HepG2 (cell line): ENCODE data around the gene SP3. TPM values are rescaled to one million over a fixed set of nuclear protein-coding genes. Genes with fewer than 3 reads are reported as not detected.

ENCODE experiments used
- ARNTL ChIP-seq: sonication (generic); formaldehyde crosslinking; IDR thresholded peaks from 2 replicates; pipeline ENCODE4 v1.4.0; 2020; ENCODE audit warnings: mild to moderate bottlenecking, missing genetic modification reagents
- FOSL1 ChIP-seq: sonication (generic); formaldehyde crosslinking; IDR thresholded peaks from 2 replicates; pipeline ENCODE4 v1.9.0; 2021; ENCODE audit warnings: missing genetic modification reagents, borderline replicate concordance
- FOXA3 ChIP-seq: IDR thresholded peaks from 2 replicates; pipeline ENCODE4 v1.6.1; 2016; ENCODE audit warnings: missing genetic modification reagents, missing compliant biosample characterization
- MIXL1 ChIP-seq: IDR thresholded peaks from 2 replicates; pipeline ENCODE4 v1.6.1; 2016
- RARA ChIP-seq: IDR thresholded peaks from 2 replicates; pipeline ENCODE4 v1.6.1; 2016; ENCODE audit warnings: missing genetic modification reagents, missing compliant biosample characterization
- TEAD3 ChIP-seq: optimal IDR thresholded peaks from 2 replicates; pipeline ENCODE3; 2016; ENCODE audit warnings: borderline replicate concordance
- ZNF367 ChIP-seq: sonication (generic); formaldehyde crosslinking; IDR thresholded peaks from 2 replicates; pipeline ENCODE4 v1.4.0; 2020; ENCODE audit warnings: missing genetic modification reagents, borderline replicate concordance
- ZNF44 ChIP-seq: sonication (generic); formaldehyde crosslinking; IDR thresholded peaks from 2 replicates; pipeline ENCODE4 v1.5.1; 2020; ENCODE audit warnings: mild to moderate bottlenecking, missing genetic modification reagents
- ZNF546 ChIP-seq: sonication (generic); formaldehyde crosslinking; conservative IDR thresholded peaks from 2 replicates; pipeline ENCODE4 v1.8.1; 2023; ENCODE audit warnings: mild to moderate bottlenecking, missing genetic modification reagents
- ZNF720 ChIP-seq: sonication (generic); formaldehyde crosslinking; IDR thresholded peaks from 2 replicates; pipeline ENCODE4 v1.4.0; 2020; ENCODE audit warnings: missing genetic modification reagents
- ZSCAN29 ChIP-seq: sonication (generic); formaldehyde crosslinking; conservative IDR thresholded peaks from 2 replicates; pipeline ENCODE4 v1.4.0; 2020; ENCODE audit warnings: mild to moderate bottlenecking, missing genetic modification reagents
- ZUFSP ChIP-seq: sonication (generic); formaldehyde crosslinking; IDR thresholded peaks from 2 replicates; pipeline ENCODE4 v1.9.0; 2021; ENCODE audit warnings: missing genetic modification reagents, mild to moderate bottlenecking, borderline replicate concordance
- polyA plus RNA-seq, 8 experiments: library from polyadenylated mRNA; depleted of rRNA in 3 of 8; stranded (reverse) in 7 of 8; unstranded in 1 of 8; fragments of >200 nt; fragmentation: Illumina TruSeq in 4 of 8; extraction: Trizol in 4 of 8; gene quantifications; 2 replicates each; pipeline versions ENCODE4 v1.2.1 to v1.2.3, GENCODE V29; 2011 to 2016; ENCODE audit warnings: low read depth in 4 of 8, missing spikeins in 1 of 8, mixed read lengths in 1 of 8; ENCODE audit not compliant: insufficient read depth in 1 of 8
- total RNA-seq, 5 experiments: library from RNA; depleted of rRNA; stranded (reverse); fragments of >200 nt; fragmentation: Illumina TruSeq; extraction: Trizol; gene quantifications; 2 replicates each; pipeline ENCODE4 v1.2.3, GENCODE V29; 2016; ENCODE audit warnings: low read depth in 1 of 5
- TF ChIP-seq, protein P1 (sequence below): sonication (generic); formaldehyde crosslinking; IDR thresholded peaks from 2 replicates; pipeline ENCODE4 v1.5.1; 2020; ENCODE audit warnings: mild to moderate bottlenecking, missing genetic modification reagents
- TF ChIP-seq, protein P2 (sequence below): sonication (generic); formaldehyde crosslinking; conservative IDR thresholded peaks from 2 replicates; pipeline ENCODE4 v1.8.0; 2022; ENCODE audit warnings: missing genetic modification reagents
- TF ChIP-seq, protein P3 (sequence below): sonication (generic); formaldehyde crosslinking; IDR thresholded peaks from 2 replicates; pipeline ENCODE4 v1.4.0; 2020; ENCODE audit warnings: missing genetic modification reagents

SP3 gene
- total and polyA plus RNA-seq, 2 of the 13 experiments (the other 11 are each of a cell fraction or from before 2014, with no cell fraction given) = 57.3 to 132 TPM

- TF ChIP-seq ZUFSP (CRISPR knock-in tag) (no peak), ZNF367 (CRISPR knock-in tag) (no peak), ZSCAN29 (no peak), ZNF720 (CRISPR knock-in tag) (no peak), ZNF546 (peak; percentile 21; the same call in 1 of the 2 replicates), ZNF44 (0 out of 2 replicates have a peak, but pooled peaks have one; percentile 24), RARA (no peak; the same call in 1 of the 2 replicates), TEAD3 (peak; percentile 2), MIXL1 (no peak), ARNTL (CRISPR knock-in tag) (no peak; the same call in 1 of the 2 replicates), FOSL1 (CRISPR knock-in tag) (no peak), FOXA3 (CRISPR knock-in tag) (no peak)
- TF ChIP-seq, protein P1, sequence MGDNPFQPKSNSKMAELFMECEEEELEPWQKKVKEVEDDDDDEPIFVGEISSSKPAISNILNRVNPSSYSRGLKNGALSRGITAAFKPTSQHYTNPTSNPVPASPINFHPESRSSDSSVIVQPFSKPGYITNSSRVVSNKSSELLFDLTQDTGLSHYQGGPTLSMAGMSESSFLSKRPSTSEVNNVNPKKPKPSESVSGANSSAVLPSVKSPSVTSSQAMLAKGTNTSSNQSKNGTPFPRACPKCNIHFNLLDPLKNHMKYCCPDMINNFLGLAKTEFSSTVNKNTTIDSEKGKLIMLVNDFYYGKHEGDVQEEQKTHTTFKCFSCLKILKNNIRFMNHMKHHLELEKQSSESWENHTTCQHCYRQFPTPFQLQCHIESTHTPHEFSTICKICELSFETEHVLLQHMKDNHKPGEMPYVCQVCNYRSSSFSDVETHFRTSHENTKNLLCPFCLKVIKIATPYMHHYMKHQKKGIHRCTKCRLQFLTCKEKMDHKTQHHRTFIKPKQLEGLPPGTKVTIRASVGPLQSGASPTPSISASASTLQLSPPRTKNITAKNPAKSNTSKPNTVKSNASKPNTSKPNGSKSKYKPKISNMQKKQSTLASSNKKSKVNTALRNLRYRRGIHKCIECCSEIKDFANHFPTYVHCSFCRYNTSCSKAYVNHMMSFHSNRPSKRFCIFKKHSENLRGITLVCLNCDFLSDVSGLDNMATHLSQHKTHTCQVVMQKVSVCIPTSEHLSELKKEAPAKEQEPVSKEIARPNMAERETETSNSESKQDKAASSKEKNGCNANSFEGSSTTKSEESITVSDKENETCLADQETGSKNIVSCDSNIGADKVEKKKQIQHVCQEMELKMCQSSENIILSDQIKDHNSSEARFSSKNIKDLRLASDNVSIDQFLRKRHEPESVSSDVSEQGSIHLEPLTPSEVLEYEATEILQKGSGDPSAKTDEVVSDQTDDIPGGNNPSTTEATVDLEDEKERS (CRISPR knock-in tag) = no peak
- TF ChIP-seq, protein P2, sequence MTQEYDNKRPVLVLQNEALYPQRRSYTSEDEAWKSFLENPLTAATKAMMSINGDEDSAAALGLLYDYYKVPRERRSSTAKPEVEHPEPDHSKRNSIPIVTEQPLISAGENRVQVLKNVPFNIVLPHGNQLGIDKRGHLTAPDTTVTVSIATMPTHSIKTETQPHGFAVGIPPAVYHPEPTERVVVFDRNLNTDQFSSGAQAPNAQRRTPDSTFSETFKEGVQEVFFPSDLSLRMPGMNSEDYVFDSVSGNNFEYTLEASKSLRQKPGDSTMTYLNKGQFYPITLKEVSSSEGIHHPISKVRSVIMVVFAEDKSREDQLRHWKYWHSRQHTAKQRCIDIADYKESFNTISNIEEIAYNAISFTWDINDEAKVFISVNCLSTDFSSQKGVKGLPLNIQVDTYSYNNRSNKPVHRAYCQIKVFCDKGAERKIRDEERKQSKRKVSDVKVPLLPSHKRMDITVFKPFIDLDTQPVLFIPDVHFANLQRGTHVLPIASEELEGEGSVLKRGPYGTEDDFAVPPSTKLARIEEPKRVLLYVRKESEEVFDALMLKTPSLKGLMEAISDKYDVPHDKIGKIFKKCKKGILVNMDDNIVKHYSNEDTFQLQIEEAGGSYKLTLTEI (CRISPR knock-in tag) = no peak; the same call in 1 of the 2 replicates
- TF ChIP-seq, protein P3, sequence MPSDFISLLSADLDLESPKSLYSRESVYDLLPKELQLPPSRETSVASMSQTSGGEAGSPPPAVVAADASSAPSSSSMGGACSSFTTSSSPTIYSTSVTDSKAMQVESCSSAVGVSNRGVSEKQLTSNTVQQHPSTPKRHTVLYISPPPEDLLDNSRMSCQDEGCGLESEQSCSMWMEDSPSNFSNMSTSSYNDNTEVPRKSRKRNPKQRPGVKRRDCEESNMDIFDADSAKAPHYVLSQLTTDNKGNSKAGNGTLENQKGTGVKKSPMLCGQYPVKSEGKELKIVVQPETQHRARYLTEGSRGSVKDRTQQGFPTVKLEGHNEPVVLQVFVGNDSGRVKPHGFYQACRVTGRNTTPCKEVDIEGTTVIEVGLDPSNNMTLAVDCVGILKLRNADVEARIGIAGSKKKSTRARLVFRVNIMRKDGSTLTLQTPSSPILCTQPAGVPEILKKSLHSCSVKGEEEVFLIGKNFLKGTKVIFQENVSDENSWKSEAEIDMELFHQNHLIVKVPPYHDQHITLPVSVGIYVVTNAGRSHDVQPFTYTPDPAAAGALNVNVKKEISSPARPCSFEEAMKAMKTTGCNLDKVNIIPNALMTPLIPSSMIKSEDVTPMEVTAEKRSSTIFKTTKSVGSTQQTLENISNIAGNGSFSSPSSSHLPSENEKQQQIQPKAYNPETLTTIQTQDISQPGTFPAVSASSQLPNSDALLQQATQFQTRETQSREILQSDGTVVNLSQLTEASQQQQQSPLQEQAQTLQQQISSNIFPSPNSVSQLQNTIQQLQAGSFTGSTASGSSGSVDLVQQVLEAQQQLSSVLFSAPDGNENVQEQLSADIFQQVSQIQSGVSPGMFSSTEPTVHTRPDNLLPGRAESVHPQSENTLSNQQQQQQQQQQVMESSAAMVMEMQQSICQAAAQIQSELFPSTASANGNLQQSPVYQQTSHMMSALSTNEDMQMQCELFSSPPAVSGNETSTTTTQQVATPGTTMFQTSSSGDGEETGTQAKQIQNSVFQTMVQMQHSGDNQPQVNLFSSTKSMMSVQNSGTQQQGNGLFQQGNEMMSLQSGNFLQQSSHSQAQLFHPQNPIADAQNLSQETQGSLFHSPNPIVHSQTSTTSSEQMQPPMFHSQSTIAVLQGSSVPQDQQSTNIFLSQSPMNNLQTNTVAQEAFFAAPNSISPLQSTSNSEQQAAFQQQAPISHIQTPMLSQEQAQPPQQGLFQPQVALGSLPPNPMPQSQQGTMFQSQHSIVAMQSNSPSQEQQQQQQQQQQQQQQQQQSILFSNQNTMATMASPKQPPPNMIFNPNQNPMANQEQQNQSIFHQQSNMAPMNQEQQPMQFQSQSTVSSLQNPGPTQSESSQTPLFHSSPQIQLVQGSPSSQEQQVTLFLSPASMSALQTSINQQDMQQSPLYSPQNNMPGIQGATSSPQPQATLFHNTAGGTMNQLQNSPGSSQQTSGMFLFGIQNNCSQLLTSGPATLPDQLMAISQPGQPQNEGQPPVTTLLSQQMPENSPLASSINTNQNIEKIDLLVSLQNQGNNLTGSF (CRISPR knock-in tag) = no peak
Observed at GRCh38 chr2:173964565-173965371, 405 bp downstream of the SP3 start (continued).
